ENCODE measurements around the gene ARL4C.

ARL4C gene

GRCh38 chr2:234487356-234487755, 9.5 kb downstream of the ARL4C start:
- TF ChIP-seq CTCF (IDR thresholded peaks at IDR 0.05; ENCODE audit: insufficient read depth, low read length, poor library complexity, severe bottlenecking) (no peak), EZH2phosphoT487 (conservative IDR thresholded peaks at IDR 0.05; ENCODE audit: low read length) (no peak)
- H4K20me1 ChIP-seq (ENCODE audit: low read depth, low read length), result no peaks in the 10 kb centered on the region
- no peaks in the 10 kb centered on the region; the same call in 1 of the 2 replicates for H3F3A ChIP-seq (ENCODE audit: insufficient read depth)
- no peaks in the 10 kb centered on the region for H3K79me2 ChIP-seq (ENCODE audit: insufficient read depth, low read length)
- H3K9ac ChIP-seq (ENCODE audit: low read length), result no peak overlapping the region
- H3K9me3 ChIP-seq (ENCODE audit: insufficient read depth, low read length), result no peaks in the 10 kb centered on the region
- no peak overlapping the region for H3K27ac ChIP-seq (ENCODE audit: low read depth, low read length)
- H3K27me3 ChIP-seq (ENCODE audit: low read length), result no peaks in the 10 kb centered on the region
- no peak overlapping the region for H2AFZ ChIP-seq (ENCODE audit: low read depth, low read length, severe bottlenecking)
- no peak overlapping the region for H3K4me3 ChIP-seq (ENCODE audit: insufficient read depth, low read length, poor library complexity, severe bottlenecking)
- no peak overlapping the region for H3K4me2 ChIP-seq (ENCODE audit: low read depth, low read length, poor library complexity, severe bottlenecking)
- no peaks in the 10 kb centered on the region for H3K9me2 ChIP-seq (replicated peaks; ENCODE audit: insufficient read depth, low read length)
- H3K36me3 ChIP-seq (ENCODE audit: low read length), result no peaks in the 10 kb centered on the region

- Histone ChIP-seq H2AFZ (ENCODE audit: low read depth, low read length, severe bottlenecking) (no peak overlapping the region), H3K27me3 (ENCODE audit: low read length) (no peaks in the 10 kb centered on the region), H3K9me3 (ENCODE audit: insufficient read depth, low read length) (no peaks in the 10 kb centered on the region), H3K9ac (ENCODE audit: low read length) (no peak overlapping the region), H3K36me3 (ENCODE audit: low read length) (no peaks in the 10 kb centered on the region), H4K20me1 (ENCODE audit: low read depth, low read length) (no peaks in the 10 kb centered on the region), H3K4me2 (ENCODE audit: low read depth, low read length, poor library complexity, severe bottlenecking) (peak overlapping the region; percentile 30), H3K4me3 (ENCODE audit: insufficient read depth, low read length, poor library complexity, severe bottlenecking) (no peak overlapping the region), H3K79me2 (ENCODE audit: insufficient read depth, low read length) (no peaks in the 10 kb centered on the region), H3K27ac (ENCODE audit: low read depth, low read length) (peak overlapping the region; percentile 57), H3F3A (ENCODE audit: insufficient read depth) (no peaks in the 10 kb centered on the region; the same call in 1 of the 2 replicates), H3K9me2 (replicated peaks; ENCODE audit: insufficient read depth, low read length) (no peaks in the 10 kb centered on the region)
- TF ChIP-seq CTCF (IDR thresholded peaks at IDR 0.05; ENCODE audit: insufficient read depth, low read length, poor library complexity, severe bottlenecking), result no peak
- TF ChIP-seq EZH2phosphoT487 (conservative IDR thresholded peaks at IDR 0.05; ENCODE audit: low read length), result no peak
Observed at GRCh38 chr2:234483568-234484251, 13.2 kb downstream of the ARL4C start.

GRCh38 chr2:234481301-234481700, 15.6 kb downstream of the ARL4C start:
- Histone ChIP-seq H2AFZ (ENCODE audit: low read depth, low read length, severe bottlenecking) (no peak overlapping the region), H3K9me3 (ENCODE audit: insufficient read depth, low read length) (no peaks in the 10 kb centered on the region), H3K9ac (ENCODE audit: low read length) (no peak overlapping the region), H3K27me3 (ENCODE audit: low read length) (no peaks in the 10 kb centered on the region), H3K9me2 (replicated peaks; ENCODE audit: insufficient read depth, low read length) (no peaks in the 10 kb centered on the region), H3K4me3 (ENCODE audit: insufficient read depth, low read length, poor library complexity, severe bottlenecking) (no peak overlapping the region), H3F3A (ENCODE audit: insufficient read depth) (no peaks in the 10 kb centered on the region; the same call in 1 of the 2 replicates), H3K79me2 (ENCODE audit: insufficient read depth, low read length) (no peaks in the 10 kb centered on the region), H3K4me2 (ENCODE audit: low read depth, low read length, poor library complexity, severe bottlenecking) (no peak overlapping the region), H3K27ac (ENCODE audit: low read depth, low read length) (no peak overlapping the region), H4K20me1 (ENCODE audit: low read depth, low read length) (no peaks in the 10 kb centered on the region), H3K36me3 (ENCODE audit: low read length) (no peaks in the 10 kb centered on the region)
- TF ChIP-seq CTCF (IDR thresholded peaks at IDR 0.05; ENCODE audit: insufficient read depth, low read length, poor library complexity, severe bottlenecking) (no peak), EZH2phosphoT487 (conservative IDR thresholded peaks at IDR 0.05; ENCODE audit: low read length) (no peak)

Measured in SU-DHL-6 (cell line).